ENCODE measurements around the gene CYP2W1.

The CYP2W1 gene

GRCh38 chr7:982511-983003 is 424 bp upstream of the CYP2W1 start:
- ATAC-seq: no peak

GRCh38 chr7:983616-984071 is 663 bp downstream of the CYP2W1 start:
- ATAC-seq: no peak

- no peak for ATAC-seq
Observed at GRCh38 chr7:984361-985126, 1.6 kb downstream of the CYP2W1 start.

- no peak for ATAC-seq
Observed at GRCh38 chr7:985127-985416, 2.1 kb downstream of the CYP2W1 start.

GRCh38 chr7:985915-986741 is 3.1 kb downstream of the CYP2W1 start:
- no peak for ATAC-seq

- ATAC-seq: no peak
Observed at GRCh38 chr7:986766-987751, 4.1 kb downstream of the CYP2W1 start.

GRCh38 chr7:987909-988308 is 4.9 kb downstream of the CYP2W1 start:
- no peak for ATAC-seq

- ATAC-seq: no peak
Observed at GRCh38 chr7:988426-988911, 5.5 kb downstream of the CYP2W1 start.

- ATAC-seq: no peak
Observed at GRCh38 chr7:988963-989529, 6.1 kb downstream of the CYP2W1 start.

- ATAC-seq: no peak
Observed at GRCh38 chr7:990352-990932, 7.5 kb downstream of the CYP2W1 start.

- no peak for ATAC-seq
Observed at GRCh38 chr7:990933-991728, 8.2 kb downstream of the CYP2W1 start.

- ATAC-seq: no peak
Observed at GRCh38 chr7:991729-992656, 9.0 kb downstream of the CYP2W1 start.

- peak; percentile 99 for ATAC-seq
Observed at GRCh38 chr7:992709-993607, 10.0 kb downstream of the CYP2W1 start.

- ATAC-seq: no peak
Observed at GRCh38 chr7:994592-995308, 11.8 kb downstream of the CYP2W1 start.

GRCh38 chr7:995571-995970 is 12.6 kb downstream of the CYP2W1 start:
- no peak for ATAC-seq

- ATAC-seq: no peak
Observed at GRCh38 chr7:996079-996872, 13.3 kb downstream of the CYP2W1 start.
